Loucy (cell line): Measurements from ENCODE around the gene CACNA1D.

Source experiments
- H2AFZ ChIP-seq: fragments of 200-600 bp; sonication (generic); 2 replicates; pipeline ENCODE4 v1.6.0; 2016; ENCODE audit warnings: antibody characterized with exemption, mild to moderate bottlenecking, low read length, moderate library complexity
- H3F3A ChIP-seq: fragments of 200-600 bp; 2 replicates; pipeline ENCODE4 v1.6.0; 2016; ENCODE audit warnings: antibody characterized with exemption, low read depth, mild to moderate bottlenecking
- H3K27me3 ChIP-seq: fragments of 200-600 bp; sonication (generic); 2 replicates; pipeline ENCODE4 v1.6.1; 2014; ENCODE audit warnings: low read length, mild to moderate bottlenecking; ENCODE audit not compliant: insufficient read depth, poor library complexity, severe bottlenecking
- H3K36me3 ChIP-seq: fragments of 200-600 bp; sonication (generic); 2 replicates; pipeline ENCODE4 v1.6.1; 2016; ENCODE audit warnings: low read length; ENCODE audit not compliant: insufficient read depth
- H3K4me1 ChIP-seq: fragments of 200-600 bp; sonication (generic); 2 replicates; pipeline ENCODE4 v1.5.1; 2014; ENCODE audit warnings: low read length, mild to moderate bottlenecking; ENCODE audit not compliant: insufficient read depth, poor library complexity, severe bottlenecking
- H3K4me2 ChIP-seq: fragments of 200-600 bp; sonication (generic); 2 replicates; pipeline ENCODE4 v1.6.0; 2014; ENCODE audit warnings: antibody characterized with exemption, low read length, low read depth, mild to moderate bottlenecking; ENCODE audit not compliant: poor library complexity, severe bottlenecking
- H3K4me3 ChIP-seq: fragments of 200-600 bp; sonication (generic); 2 replicates; pipeline ENCODE4 v1.5.1; 2014; ENCODE audit warnings: low read length, mild to moderate bottlenecking, mixed read lengths; ENCODE audit not compliant: poor library complexity, severe bottlenecking
- H3K79me2 ChIP-seq: fragments of 200-600 bp; sonication (generic); 2 replicates; pipeline ENCODE4 v1.6.1; 2014; ENCODE audit warnings: low read length; ENCODE audit not compliant: insufficient read depth
- H3K9ac ChIP-seq: fragments of 200-600 bp; sonication (generic); 2 replicates; pipeline ENCODE4 v1.6.0; 2014; ENCODE audit warnings: mild to moderate bottlenecking, low read depth, low read length, moderate library complexity; ENCODE audit not compliant: poor library complexity, severe bottlenecking
- H3K9me2 ChIP-seq: fragments of 200-600 bp; sonication (generic); replicated peaks from 2 replicates; pipeline ENCODE4 v1.6.1; 2016; ENCODE audit warnings: low read depth, low read length, mixed read lengths
- H3K9me3 ChIP-seq: fragments of 200-600 bp; sonication (generic); 2 replicates; pipeline ENCODE4 v1.6.1; 2014; ENCODE audit warnings: mild to moderate bottlenecking, antibody characterized with exemption, low read length, low read depth; ENCODE audit not compliant: insufficient read depth
- H4K20me1 ChIP-seq: fragments of 200-600 bp; sonication (generic); 2 replicates; pipeline ENCODE4 v1.6.0; 2014; ENCODE audit warnings: antibody characterized with exemption, low read length, mild to moderate bottlenecking; ENCODE audit not compliant: insufficient read depth, poor library complexity, severe bottlenecking
- EZH2phosphoT487 ChIP-seq: fragments of 200-600 bp; IDR thresholded peaks from 2 replicates; pipeline ENCODE4 v1.6.1; 2018; ENCODE audit warnings: antibody characterized with exemption, mild to moderate bottlenecking, moderate library complexity, borderline replicate concordance
- TF ChIP-seq, protein P1 (sequence below): fragments of 200-600 bp; sonication (generic); conservative IDR thresholded peaks from 2 replicates; pipeline ENCODE4 v1.5.1; 2014; ENCODE audit warnings: mild to moderate bottlenecking, antibody characterized with exemption, low read length

CACNA1D gene

DNA sequence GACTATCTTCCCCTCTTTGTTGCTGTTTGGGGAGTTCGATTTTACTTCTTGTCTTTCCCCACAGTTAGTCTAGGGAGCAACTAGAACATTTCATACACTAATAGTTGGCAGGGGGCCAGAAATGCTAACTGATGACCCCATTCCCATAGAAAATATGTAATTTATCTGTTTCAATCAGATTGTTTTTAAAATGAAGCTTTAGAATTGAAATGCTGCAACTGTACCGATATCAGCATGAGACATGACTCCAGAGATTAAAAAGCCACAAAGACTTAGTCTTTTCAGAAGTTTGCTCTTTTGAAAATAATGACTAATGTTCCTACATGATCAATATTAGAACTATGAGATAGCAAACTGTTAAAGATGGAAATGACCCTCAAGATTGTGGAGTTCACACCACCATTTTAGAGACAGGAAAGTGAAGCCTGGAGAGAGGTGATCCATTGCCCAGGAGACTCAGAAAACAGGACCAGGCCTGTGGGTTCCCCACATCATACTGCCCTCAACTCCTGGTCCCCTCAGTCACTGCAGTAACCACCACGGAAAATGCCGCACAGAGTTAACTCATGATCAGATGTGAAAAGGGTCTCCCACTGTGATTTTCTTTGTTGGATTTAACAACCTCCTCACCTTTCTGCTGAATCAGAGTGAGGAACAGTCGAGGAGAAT, 221.5 kb downstream of the CACNA1D start:
- Histone ChIP-seq H3K36me3 (no peaks in the 10 kb centered on the region), H2AFZ (no peak overlapping the region), H3K4me3 (no peak overlapping the region), H3K79me2 (no peaks in the 10 kb centered on the region), H3K27me3 (no peaks in the 10 kb centered on the region), H3K4me2 (no peak overlapping the region), H3K9me2 (no peaks in the 10 kb centered on the region), H3F3A (no peaks in the 10 kb centered on the region), H3K9ac (no peak overlapping the region), H4K20me1 (no peaks in the 10 kb centered on the region), H3K4me1 (no peaks in the 10 kb centered on the region), H3K9me3 (no peaks in the 10 kb centered on the region)
- TF ChIP-seq, protein P1, sequence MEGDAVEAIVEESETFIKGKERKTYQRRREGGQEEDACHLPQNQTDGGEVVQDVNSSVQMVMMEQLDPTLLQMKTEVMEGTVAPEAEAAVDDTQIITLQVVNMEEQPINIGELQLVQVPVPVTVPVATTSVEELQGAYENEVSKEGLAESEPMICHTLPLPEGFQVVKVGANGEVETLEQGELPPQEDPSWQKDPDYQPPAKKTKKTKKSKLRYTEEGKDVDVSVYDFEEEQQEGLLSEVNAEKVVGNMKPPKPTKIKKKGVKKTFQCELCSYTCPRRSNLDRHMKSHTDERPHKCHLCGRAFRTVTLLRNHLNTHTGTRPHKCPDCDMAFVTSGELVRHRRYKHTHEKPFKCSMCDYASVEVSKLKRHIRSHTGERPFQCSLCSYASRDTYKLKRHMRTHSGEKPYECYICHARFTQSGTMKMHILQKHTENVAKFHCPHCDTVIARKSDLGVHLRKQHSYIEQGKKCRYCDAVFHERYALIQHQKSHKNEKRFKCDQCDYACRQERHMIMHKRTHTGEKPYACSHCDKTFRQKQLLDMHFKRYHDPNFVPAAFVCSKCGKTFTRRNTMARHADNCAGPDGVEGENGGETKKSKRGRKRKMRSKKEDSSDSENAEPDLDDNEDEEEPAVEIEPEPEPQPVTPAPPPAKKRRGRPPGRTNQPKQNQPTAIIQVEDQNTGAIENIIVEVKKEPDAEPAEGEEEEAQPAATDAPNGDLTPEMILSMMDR = no peak
- TF ChIP-seq EZH2phosphoT487 = no peak

DNA sequence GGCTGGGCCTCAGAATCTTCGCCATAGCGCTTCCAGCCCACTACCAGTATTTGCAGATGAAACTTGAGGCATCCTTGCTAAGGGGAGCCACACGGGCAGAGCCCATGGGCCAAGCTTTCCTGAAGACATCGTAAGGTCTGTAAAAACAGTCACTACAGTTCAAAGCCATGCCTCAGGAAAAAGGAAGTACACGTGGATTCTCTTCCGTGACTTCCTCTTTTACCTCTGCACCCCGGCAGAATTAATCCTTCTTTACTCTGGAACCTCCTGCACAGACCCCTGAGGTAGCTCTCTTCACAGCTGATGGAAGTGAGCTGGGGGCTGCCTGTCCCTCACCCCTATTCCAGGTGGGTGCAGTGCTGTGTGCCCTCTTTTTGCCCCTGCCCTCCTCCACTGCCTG, 222.6 kb downstream of the CACNA1D start:
- Histone ChIP-seq H3K79me2 (no peaks in the 10 kb centered on the region), H3K4me1 (no peaks in the 10 kb centered on the region), H3K4me2 (no peak overlapping the region), H3K9me2 (no peaks in the 10 kb centered on the region), H3K9ac (no peak overlapping the region), H3K27me3 (no peaks in the 10 kb centered on the region), H2AFZ (no peak overlapping the region), H3F3A (no peaks in the 10 kb centered on the region), H3K4me3 (no peak overlapping the region), H4K20me1 (no peaks in the 10 kb centered on the region), H3K36me3 (no peaks in the 10 kb centered on the region), H3K9me3 (no peaks in the 10 kb centered on the region)
- no peak for TF ChIP-seq EZH2phosphoT487

DNA sequence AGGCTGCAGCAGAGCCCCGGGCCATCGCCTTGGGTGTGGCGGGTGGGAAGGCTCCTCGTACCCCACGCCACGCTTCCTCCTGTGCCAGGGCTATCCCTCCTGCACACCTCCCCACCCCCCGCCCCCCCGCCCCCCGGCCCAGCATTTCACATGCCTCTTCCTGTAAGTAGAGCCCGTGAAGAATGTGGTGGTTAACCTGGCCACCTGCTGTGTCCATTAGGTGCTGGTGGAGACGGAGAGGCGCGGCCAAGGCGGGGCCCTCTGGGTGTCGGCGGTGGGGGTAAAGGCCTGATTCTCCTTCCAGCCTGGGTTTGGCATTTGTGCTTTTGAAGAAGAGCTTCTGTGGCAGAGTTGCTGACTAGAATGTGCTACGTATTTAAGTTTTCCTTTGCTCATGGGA, 224.1 kb downstream of the CACNA1D start:
- no peaks in the 10 kb centered on the region for H3K79me2 ChIP-seq

More for the DNA sequence above, 224.1 kb downstream of the CACNA1D start:
- Histone ChIP-seq H3K9me3 (no peaks in the 10 kb centered on the region), H3K9ac (no peak overlapping the region), H2AFZ (no peak overlapping the region), H3K27me3 (no peaks in the 10 kb centered on the region), H3K4me3 (no peak overlapping the region), H4K20me1 (no peaks in the 10 kb centered on the region), H3K36me3 (no peaks in the 10 kb centered on the region), H3K9me2 (no peaks in the 10 kb centered on the region), H3K4me1 (no peaks in the 10 kb centered on the region), H3K4me2 (no peak overlapping the region), H3F3A (no peaks in the 10 kb centered on the region)
- TF ChIP-seq, protein P1 = no peak
- TF ChIP-seq EZH2phosphoT487 = no peak
